Measurements from ENCODE around the gene MMP28. TPM values are rescaled to one million over a fixed set of nuclear protein-coding genes. Genes with fewer than 3 reads are reported as not detected.
A peak's percentile ranks its signal among the peaks of the same experiment; 100 is the strongest.

Gene MMP28
- polyA plus RNA-seq, 1 experiment, result 0.28 TPM

DNA sequence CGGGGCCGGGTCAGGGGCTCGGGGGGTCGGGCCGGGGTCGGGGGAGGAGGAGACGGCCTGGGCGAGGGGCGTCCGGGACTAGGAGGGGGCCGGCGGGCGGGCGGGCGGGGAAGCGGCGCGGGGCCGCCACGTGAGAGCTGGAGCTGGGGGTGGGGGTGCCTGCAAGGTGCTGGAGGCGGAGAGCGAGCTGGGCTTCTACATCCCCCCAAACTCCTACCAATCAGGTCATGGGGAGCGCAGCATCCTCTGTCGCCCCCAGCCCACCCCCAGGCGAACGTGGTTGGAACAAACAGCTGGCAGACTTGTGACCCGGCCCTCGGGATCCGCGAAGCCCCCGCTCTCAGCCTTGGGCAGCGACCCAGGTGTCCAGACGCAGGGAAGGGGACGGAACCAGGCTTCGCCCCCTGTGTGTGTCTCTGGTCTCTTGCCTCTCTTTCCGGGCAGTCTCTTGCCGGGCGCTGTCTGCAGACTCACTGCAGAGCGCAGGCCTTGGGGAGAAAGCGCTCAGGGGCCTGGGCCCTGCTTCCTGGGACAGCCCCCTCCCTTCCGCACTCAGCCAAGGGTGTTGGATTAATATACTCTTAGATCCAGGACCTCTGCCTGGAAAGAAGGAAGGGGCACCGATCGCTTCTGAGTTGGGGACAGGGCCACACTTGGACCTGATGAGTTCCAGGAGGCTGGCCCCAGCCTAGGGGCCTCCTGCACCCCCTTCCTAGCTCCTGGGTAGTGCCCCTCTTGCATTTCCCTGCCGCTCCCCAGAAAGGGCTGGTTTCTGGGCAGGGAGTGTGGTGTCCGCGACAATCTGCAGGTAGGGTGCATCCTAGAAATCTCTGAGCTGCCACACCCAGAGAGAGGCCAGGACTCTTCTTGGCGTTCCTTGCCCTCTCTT, 63.3 kb downstream of the MMP28 start:
- Histone ChIP-seq H3K36me3 (ENCODE audit: control insufficient read depth, insufficient read depth, low read length) (peaks cover 1% of the 10 kb centered on the region; the same call in 1 of the 2 replicates), H3K4me3 (ENCODE audit: low read depth, low read length) (peak overlapping the region; percentile 59), H3K27me3 (ENCODE audit: control insufficient read depth, insufficient read depth, low read length) (no peaks in the 10 kb centered on the region)
- TF ChIP-seq, protein P1, sequence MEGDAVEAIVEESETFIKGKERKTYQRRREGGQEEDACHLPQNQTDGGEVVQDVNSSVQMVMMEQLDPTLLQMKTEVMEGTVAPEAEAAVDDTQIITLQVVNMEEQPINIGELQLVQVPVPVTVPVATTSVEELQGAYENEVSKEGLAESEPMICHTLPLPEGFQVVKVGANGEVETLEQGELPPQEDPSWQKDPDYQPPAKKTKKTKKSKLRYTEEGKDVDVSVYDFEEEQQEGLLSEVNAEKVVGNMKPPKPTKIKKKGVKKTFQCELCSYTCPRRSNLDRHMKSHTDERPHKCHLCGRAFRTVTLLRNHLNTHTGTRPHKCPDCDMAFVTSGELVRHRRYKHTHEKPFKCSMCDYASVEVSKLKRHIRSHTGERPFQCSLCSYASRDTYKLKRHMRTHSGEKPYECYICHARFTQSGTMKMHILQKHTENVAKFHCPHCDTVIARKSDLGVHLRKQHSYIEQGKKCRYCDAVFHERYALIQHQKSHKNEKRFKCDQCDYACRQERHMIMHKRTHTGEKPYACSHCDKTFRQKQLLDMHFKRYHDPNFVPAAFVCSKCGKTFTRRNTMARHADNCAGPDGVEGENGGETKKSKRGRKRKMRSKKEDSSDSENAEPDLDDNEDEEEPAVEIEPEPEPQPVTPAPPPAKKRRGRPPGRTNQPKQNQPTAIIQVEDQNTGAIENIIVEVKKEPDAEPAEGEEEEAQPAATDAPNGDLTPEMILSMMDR (IDR thresholded peaks at IDR 0.05; ENCODE audit: insufficient read depth, low read depth, low read length), result no peak
- DNase-seq (ENCODE audit: low read depth), result no peak
- ChIA-PET POLR2A (interaction anchor here (0.6 kb wide), 2 partner anchors 119 to 143 kb away, joined by 3 to 4 read pairs; no protein-coding TSS in a partner anchor), CTCF (interaction anchor here (0.8 to 5.6 kb wide), 3 partner anchors 15 to 119 kb away, joined by 4 to 27 read pairs (median 9); no protein-coding TSS in a partner anchor)

DNA sequence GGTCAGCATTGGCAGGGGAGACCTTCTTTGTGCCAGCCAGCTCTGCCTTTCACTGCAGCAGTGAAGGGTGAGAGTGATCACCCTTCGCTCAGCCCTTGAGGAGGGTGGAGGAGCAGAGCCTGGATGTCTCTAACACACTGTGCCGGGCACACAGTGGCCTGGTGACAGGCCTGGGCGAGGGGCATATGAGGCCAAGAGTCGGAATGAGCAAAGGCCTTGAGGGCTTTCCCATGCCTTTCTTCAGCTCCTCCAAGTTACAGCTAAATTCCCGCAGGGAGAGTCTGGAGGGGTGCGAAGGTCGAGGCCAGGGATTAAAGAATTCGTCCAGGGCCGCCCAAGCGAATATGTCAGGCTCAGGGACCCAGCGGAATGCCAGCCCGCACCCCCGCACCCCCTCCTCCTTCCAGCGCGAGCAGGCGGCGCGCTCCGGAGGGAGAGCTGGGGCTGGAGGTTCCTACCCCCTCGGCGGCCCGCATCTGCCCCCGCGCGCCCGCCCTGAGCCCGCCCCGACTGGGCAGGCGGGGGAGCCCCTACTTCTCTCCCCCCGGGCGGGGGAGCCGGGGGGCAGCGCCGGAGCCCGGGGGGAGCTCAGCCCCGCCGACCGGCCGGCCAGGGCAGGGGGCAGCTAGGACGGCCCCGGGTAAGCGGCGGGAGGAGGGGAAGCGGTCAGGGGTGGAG, 64.1 kb downstream of the MMP28 start, which contains the start of gene RASL10B:
Gene RASL10B, plus strand, starts transcription at position 401 of the 678 bp plus-strand sequence. CDS start 3,546 bp downstream, outside the sequence.
- H3K36me3 ChIP-seq (ENCODE audit: control insufficient read depth, insufficient read depth, low read length), result peaks cover 1% of the 10 kb centered on the region; the same call in 1 of the 2 replicates
- TF ChIP-seq, protein P1 (IDR thresholded peaks at IDR 0.05; ENCODE audit: insufficient read depth, low read depth, low read length), result no peak
- peak within 1 kb of the TSS; percentile 59 for H3K4me3 ChIP-seq (ENCODE audit: low read depth, low read length)
- POLR2A ChIA-PET, result interaction anchor here (0.6 kb wide), 2 partner anchors 118 to 143 kb away, joined by 3 to 4 read pairs; no protein-coding TSS in a partner anchor
- H3K27me3 ChIP-seq (ENCODE audit: control insufficient read depth, insufficient read depth, low read length), result no peaks in the 10 kb centered on the region
- CTCF ChIA-PET, result interaction anchor here (0.7 to 5.6 kb wide), 6 partner anchors 10 to 153 kb away, joined by 3 to 27 read pairs (median 4); partner anchors contain the start of gene PEX12
- no peak for DNase-seq (ENCODE audit: low read depth)

DNA sequence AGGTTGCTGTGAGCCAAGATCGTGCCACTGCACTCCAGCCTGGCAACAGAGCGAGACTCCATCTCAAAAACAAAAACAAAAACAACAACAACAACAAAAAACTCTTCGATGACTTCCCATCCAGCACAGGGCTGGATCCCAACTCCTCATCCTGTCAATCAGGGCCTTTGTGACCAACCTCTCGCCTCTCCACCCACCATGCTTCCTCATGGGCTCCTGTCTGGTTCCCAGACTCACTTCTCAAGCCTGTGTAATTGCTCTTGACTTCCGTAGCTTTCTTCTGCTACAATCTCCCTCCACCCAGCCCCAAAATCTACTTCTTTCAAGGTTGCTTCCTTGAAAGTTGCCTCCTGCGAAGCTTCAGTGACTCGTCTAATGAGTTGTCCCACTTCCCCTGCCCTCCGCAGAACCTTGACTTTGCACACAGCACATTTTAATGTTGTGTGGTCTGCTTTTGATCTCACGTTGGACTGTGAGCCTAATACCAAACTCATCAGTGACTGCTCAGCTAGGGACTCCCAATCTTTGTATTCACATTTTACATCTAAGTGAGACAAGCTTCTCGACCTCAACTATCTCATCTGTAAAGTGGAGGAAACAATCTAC, 64.9 kb downstream of the MMP28 start:
- Histone ChIP-seq H3K27me3 (ENCODE audit: control insufficient read depth, insufficient read depth, low read length) (no peaks in the 10 kb centered on the region), H3K4me3 (ENCODE audit: low read depth, low read length) (no peak overlapping the region), H3K36me3 (ENCODE audit: control insufficient read depth, insufficient read depth, low read length) (peaks cover 1% of the 10 kb centered on the region; the same call in 1 of the 2 replicates)
- ChIA-PET CTCF (interaction anchor here (0.6 to 5.6 kb wide), 6 partner anchors 16 to 152 kb away, joined by 3 to 27 read pairs (median 4); partner anchors contain the start of gene PEX12), POLR2A (interaction anchor here (0.6 kb wide), 1 partner anchor 120 kb away, joined by 5 read pairs; no protein-coding TSS in a partner anchor)
- no peak for DNase-seq (ENCODE audit: low read depth)
- TF ChIP-seq, protein P1 (IDR thresholded peaks at IDR 0.05; ENCODE audit: insufficient read depth, low read depth, low read length), result no peak

DNA sequence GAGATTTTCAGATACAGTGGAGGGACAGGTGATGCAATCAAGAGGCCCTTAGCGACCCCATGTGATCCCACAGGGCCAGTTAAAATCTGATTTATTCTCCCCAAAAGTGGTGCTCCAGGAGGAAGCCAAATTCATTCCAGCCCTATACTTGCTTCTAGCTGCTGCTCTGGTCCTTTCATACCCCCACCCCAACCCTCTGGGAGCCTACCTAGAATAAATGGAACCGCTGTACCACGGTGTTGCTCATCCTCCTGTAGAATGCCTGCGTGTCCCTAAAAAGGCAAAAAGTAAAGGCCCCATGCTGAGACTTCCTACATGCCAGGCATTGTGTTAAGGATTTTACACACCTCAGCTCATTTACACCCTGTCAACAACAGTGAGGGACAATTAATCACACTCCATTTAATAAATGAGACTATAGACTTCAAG, 66.0 kb downstream of the MMP28 start:
- Histone ChIP-seq H3K27me3 (ENCODE audit: control insufficient read depth, insufficient read depth, low read length) (no peaks in the 10 kb centered on the region), H3K4me3 (ENCODE audit: low read depth, low read length) (no peak overlapping the region), H3K36me3 (ENCODE audit: control insufficient read depth, insufficient read depth, low read length) (peaks cover 1% of the 10 kb centered on the region)
- POLR2A ChIA-PET, result no interaction called here
- CTCF ChIA-PET, result interaction anchor here (1.9 to 5.6 kb wide), 4 partner anchors 17 to 117 kb away, joined by 4 to 27 read pairs (median 12); no protein-coding TSS in a partner anchor
- no peak for DNase-seq (ENCODE audit: low read depth)
- TF ChIP-seq, protein P1 (IDR thresholded peaks at IDR 0.05; ENCODE audit: insufficient read depth, low read depth, low read length), result no peak

All from BJ (cell line).